HG03432 (cell line): Measurements from ENCODE around the gene IPO13.

Source experiments
- ATAC-seq: cut with Tn5 transposase; IDR thresholded peaks from one replicate; pipeline ENCODE4 v1.9.1; 2021; ENCODE audit warnings: mild to moderate bottlenecking, moderate library complexity; ENCODE audit not compliant: unreplicated experiment

IPO13 gene

GRCh38 chr1:43946236-43947060 is at the start of gene IPO13:
IPO13 (plus strand) TSS chr1:43946950; CDS start chr1:43947601, 651 bp downstream.
- peak; percentile 93 for ATAC-seq

- no peak for ATAC-seq
Observed at GRCh38 chr1:43898981-43899380, 47.8 kb upstream of the IPO13 start.

- ATAC-seq: no peak
Observed at GRCh38 chr1:43900386-43900785, 46.4 kb upstream of the IPO13 start.

GRCh38 chr1:43901196-43901961 is 45.4 kb upstream of the IPO13 start:
- ATAC-seq: no peak

GRCh38 chr1:43902058-43902831 is 44.5 kb upstream of the IPO13 start:
- no peak for ATAC-seq

- ATAC-seq: no peak
Observed at GRCh38 chr1:43904660-43905551, 41.8 kb upstream of the IPO13 start.

GRCh38 chr1:43908226-43908625 is 38.5 kb upstream of the IPO13 start:
- no peak for ATAC-seq

- no peak for ATAC-seq
Observed at GRCh38 chr1:43908858-43909257, 37.9 kb upstream of the IPO13 start.

GRCh38 chr1:43910343-43910742 is 36.4 kb upstream of the IPO13 start:
- no peak for ATAC-seq

GRCh38 chr1:43912607-43913006 is 34.1 kb upstream of the IPO13 start:
- no peak for ATAC-seq

GRCh38 chr1:43913051-43913501 is 33.7 kb upstream of the IPO13 start:
- no peak for ATAC-seq

GRCh38 chr1:43913666-43914360 is 32.9 kb upstream of the IPO13 start:
- ATAC-seq: no peak

GRCh38 chr1:43914576-43915525 is 31.9 kb upstream of the IPO13 start:
- ATAC-seq: no peak

- ATAC-seq: no peak
Observed at GRCh38 chr1:43919906-43920305, 26.8 kb upstream of the IPO13 start.

GRCh38 chr1:43921022-43921421 is 25.7 kb upstream of the IPO13 start:
- no peak for ATAC-seq

GRCh38 chr1:43924516-43924915 is 22.2 kb upstream of the IPO13 start:
- no peak for ATAC-seq

- ATAC-seq: no peak
Observed at GRCh38 chr1:43925846-43926245, 20.9 kb upstream of the IPO13 start.

- no peak for ATAC-seq
Observed at GRCh38 chr1:43930168-43930948, 16.4 kb upstream of the IPO13 start.
